HK-2 (cell line): ENCODE measurements around the gene CST11.

Experiments
- DNase-seq: peaks from one replicate; pipeline ENCODE4 v3.0.0-alpha.2; 2018; ENCODE audit not compliant: unreplicated experiment

Gene CST11

GRCh38 chr20:23453549-23454543, 1.2 kb upstream of the CST11 start:
- no peak for DNase-seq

GRCh38 chr20:23451956-23452487, 654 bp downstream of the CST11 start:
- no peak for DNase-seq

- no peak for DNase-seq
These were observed 1.8 kb downstream of the CST11 start for GRCh38 chr20:23450877-23451276.

- no peak for DNase-seq
These were observed 3.3 kb downstream of the CST11 start for GRCh38 chr20:23449421-23449820.

GRCh38 chr20:23448167-23448566, 4.5 kb downstream of the CST11 start:
- DNase-seq, result no peak

GRCh38 chr20:23446505-23446904, 6.2 kb downstream of the CST11 start:
- DNase-seq, result no peak

- DNase-seq, result peak; percentile 30
These were observed 7.0 kb downstream of the CST11 start for GRCh38 chr20:23445596-23446217.

- DNase-seq, result no peak
These were observed 7.8 kb downstream of the CST11 start for GRCh38 chr20:23444859-23445258.

GRCh38 chr20:23442436-23442835, 10.2 kb downstream of the CST11 start:
- DNase-seq, result no peak

GRCh38 chr20:23441850-23442313, 10.8 kb downstream of the CST11 start:
- DNase-seq, result peak; percentile 72

- no peak for DNase-seq
These were observed 12.7 kb downstream of the CST11 start for GRCh38 chr20:23440004-23440403.

- no peak for DNase-seq
These were observed 14.0 kb downstream of the CST11 start for GRCh38 chr20:23438661-23439060.

- no peak for DNase-seq
These were observed 15.4 kb downstream of the CST11 start for GRCh38 chr20:23437126-23437899.

GRCh38 chr20:23436681-23437080, 16.0 kb downstream of the CST11 start:
- no peak for DNase-seq

GRCh38 chr20:23435626-23436539, 16.8 kb downstream of the CST11 start:
- no peak for DNase-seq

GRCh38 chr20:23434521-23435313, 18.0 kb downstream of the CST11 start:
- no peak for DNase-seq

GRCh38 chr20:23433628-23434027, 19.0 kb downstream of the CST11 start:
- DNase-seq, result no peak

GRCh38 chr20:23425129-23425528, 27.5 kb downstream of the CST11 start:
- DNase-seq, result no peak

- DNase-seq, result peak; percentile 96
These were observed 31.4 kb downstream of the CST11 start, which contains the start of gene NAPB for GRCh38 chr20:23420943-23421931. Gene NAPB (minus strand): TSS chr20:23421488. CDS start chr20:23421402, 86 bp downstream.
